HCT116 (cell line): Measurements from ENCODE around the gene ANKFN1. TPM values are rescaled to one million over a fixed set of nuclear protein-coding genes. Genes with fewer than 3 reads are reported as not detected.

ENCODE experiments used
- ATAC-seq: fragments of 200-7000 bp; cut with Tn5 transposase; 2 replicates; pipeline ENCODE4 v1.9.1; 2020; ENCODE audit warnings: mild to moderate bottlenecking, moderate library complexity
- BruUV-seq: library from RNA; stranded (reverse); fragments of 400-500 nt; replicated peaks from 2 replicates; lab custom pipeline; 2021; lab: Mats Ljungman, UMichigan
- CTCF ChIA-PET: fragments of 300-600 bp; sonication (Branson Sonifier 250); formaldehyde crosslinking; loops from one replicate; lab custom pipeline; 2021; ENCODE audit warnings: antibody characterized with exemption; lab: Charles Lee
- POLR2A ChIA-PET: fragments of 300-600, 350-600 bp; sonication (Branson Sonifier 250); formaldehyde crosslinking; loops from one replicate; lab custom pipeline; 2021; ENCODE audit warnings: antibody characterized with exemption; lab: Charles Lee
- RAD21 ChIA-PET, 2 experiments: fragments of 300-600 bp; sonication (Branson Sonifier 250); formaldehyde crosslinking; loops; one replicate each; lab custom pipeline; 2023; ENCODE audit warnings: low total read pairs in 2 of 2; ENCODE audit not compliant: uncharacterized antibody in 2 of 2, unreplicated experiment in 2 of 2, low non-redundant PET in 1 of 2; lab: Charles Lee
- DNase-seq: peaks from one replicate; pipeline ENCODE4 v3.0.0-alpha.2; 2010; ENCODE audit warnings: low read depth, low spot score
- H2AFZ ChIP-seq: fragments of 200-600 bp; shearing (Covaris generic), sonication (generic); 2 replicates; pipeline ENCODE4 v1.6.1; 2017; ENCODE audit warnings: low read depth, mixed run types, mixed read lengths, antibody characterized with exemption, low read length; ENCODE audit not compliant: poor library complexity, severe bottlenecking
- H3K27ac ChIP-seq: 2 replicates; pipeline ENCODE4 v1.5.1; 2012; ENCODE audit warnings: low read depth, low read length
- H3K27me3 ChIP-seq: fragments of 200-600 bp; sonication (generic); 2 replicates; pipeline ENCODE4 v1.6.1; 2016; ENCODE audit warnings: mixed run types, low read length, mixed read lengths; ENCODE audit not compliant: insufficient read depth
- H3K36me3 ChIP-seq, 2 experiments: fragments of 200-500 bp in 1 of 2; fragments of 200-600 bp in 1 of 2; sonication (Bioruptor generic) in 1 of 2; sonication (generic) in 1 of 2; 2 replicates each; pipeline versions ENCODE4 v1.5.1 to v1.6.1; 2014 to 2016; ENCODE audit warnings: low read length in 2 of 2, inconsistent platforms in 1 of 2, mixed read lengths in 1 of 2, mixed run types in 1 of 2; ENCODE audit not compliant: insufficient read depth in 2 of 2, control insufficient read depth in 1 of 2
- H3K4me1 ChIP-seq, 2 experiments: fragments of 200-600 bp in 1 of 2; sonication (generic) in 1 of 2; 2 replicates each; pipeline versions ENCODE4 v1.5.1 to v1.6.1; 2012 to 2017; ENCODE audit warnings: low read length in 2 of 2, inconsistent platforms in 1 of 2, mild to moderate bottlenecking in 1 of 2, mixed read lengths in 1 of 2, mixed run types in 1 of 2, moderate library complexity in 1 of 2; ENCODE audit not compliant: insufficient read depth in 2 of 2, control insufficient read depth in 1 of 2
- H3K4me2 ChIP-seq: fragments of 200-600 bp; sonication (generic); 2 replicates; pipeline ENCODE4 v1.6.1; 2017; ENCODE audit warnings: mixed run types, low read length, mixed read lengths
- H3K4me3 ChIP-seq, 2 experiments: fragments of 200-600 bp in 1 of 2; sonication (generic) in 1 of 2; replicated peaks in 1 of 2; 2 replicates each; pipeline ENCODE4 v1.5.1; 2011 to 2016; ENCODE audit warnings: low read length in 2 of 2, control low read depth in 1 of 2, low read depth in 1 of 2, mild to moderate bottlenecking in 1 of 2, mixed read lengths in 1 of 2, mixed run types in 1 of 2
- H3K79me2 ChIP-seq: fragments of 200-600 bp; sonication (generic); 2 replicates; pipeline ENCODE4 v1.6.1; 2017; ENCODE audit warnings: mild to moderate bottlenecking, mixed run types, low read length, moderate library complexity, mixed read lengths; ENCODE audit not compliant: insufficient read depth
- H3K9ac ChIP-seq: fragments of 200-600 bp; sonication (generic); 2 replicates; pipeline ENCODE4 v1.6.1; 2016; ENCODE audit warnings: low read length, mixed read lengths
- H3K9me2 ChIP-seq: fragments of 200-600 bp; sonication (generic), shearing (Covaris generic); 2 replicates; pipeline ENCODE4 v1.6.1; 2017; ENCODE audit warnings: mixed run types, mild to moderate bottlenecking, moderate library complexity; ENCODE audit not compliant: insufficient read depth
- H3K9me3 ChIP-seq, 2 experiments: fragments of 200-500 bp in 1 of 2; fragments of 200-600 bp in 1 of 2; sonication (Bioruptor generic) in 1 of 2; sonication (generic) in 1 of 2; 2 replicates each; pipeline ENCODE4 v1.6.1; 2014 to 2017; ENCODE audit warnings: low read length in 2 of 2, mixed read lengths in 2 of 2, inconsistent platforms in 1 of 2, low read depth in 1 of 2, mild to moderate bottlenecking in 1 of 2, mixed run types in 1 of 2, moderate library complexity in 1 of 2; ENCODE audit not compliant: control insufficient read depth in 1 of 2, insufficient read depth in 1 of 2
- H4K20me1 ChIP-seq: fragments of 200-600 bp; sonication (generic), shearing (Covaris generic); 2 replicates; pipeline ENCODE4 v1.6.1; 2017; ENCODE audit warnings: mixed run types, mild to moderate bottlenecking, moderate library complexity; ENCODE audit not compliant: insufficient read depth
- CBX3 ChIP-seq: IDR thresholded peaks from 2 replicates; pipeline ENCODE4 v1.6.1; 2012; ENCODE audit warnings: low read depth
- CEBPB ChIP-seq: IDR thresholded peaks from 2 replicates; pipeline ENCODE4 v1.6.1; 2012; ENCODE audit warnings: low read depth
- EGR1 ChIP-seq: IDR thresholded peaks from 2 replicates; pipeline ENCODE4 v1.6.1; 2012; ENCODE audit warnings: low read depth
- ELF1 ChIP-seq: IDR thresholded peaks from 2 replicates; pipeline ENCODE4 v1.6.1; 2012; ENCODE audit warnings: low read depth, borderline replicate concordance
- JUND ChIP-seq: IDR thresholded peaks from 2 replicates; pipeline ENCODE4 v1.6.1; 2012
- MAX ChIP-seq: IDR thresholded peaks from 2 replicates; pipeline ENCODE4 v1.6.1; 2012
- POLR2A ChIP-seq: IDR thresholded peaks from 2 replicates; pipeline ENCODE4 v1.7.0; 2011; ENCODE audit warnings: borderline replicate concordance; ENCODE audit not compliant: insufficient read depth, insufficient read length; ENCODE audit errors: extremely low read depth
- RAD21 ChIP-seq: IDR thresholded peaks from 2 replicates; pipeline ENCODE4 v1.6.1; 2012; ENCODE audit warnings: low read depth, mild to moderate bottlenecking
- SP1 ChIP-seq: IDR thresholded peaks from 2 replicates; pipeline ENCODE4 v1.6.1; 2012; ENCODE audit warnings: low read depth
- SRF ChIP-seq: IDR thresholded peaks from 2 replicates; pipeline ENCODE4 v1.6.1; 2012; ENCODE audit warnings: low read depth
- YY1 ChIP-seq: IDR thresholded peaks from 2 replicates; pipeline ENCODE4 v1.6.1; 2011; ENCODE audit warnings: low read length, low read depth, moderate library complexity, mild to moderate bottlenecking; ENCODE audit not compliant: insufficient replicate concordance; ENCODE audit errors: extremely low read depth
- ZBTB33 ChIP-seq: IDR thresholded peaks from 2 replicates; pipeline ENCODE4 v1.6.1; 2011; ENCODE audit warnings: mild to moderate bottlenecking, low read length, moderate library complexity; ENCODE audit not compliant: insufficient replicate concordance; ENCODE audit errors: extremely low read depth
- ZFX ChIP-seq: fragments of 450-650 bp; IDR thresholded peaks from 2 replicates; pipeline ENCODE4 v1.6.1; 2017
- ZNF274 ChIP-seq: fragments of 200-500 bp; sonication (Bioruptor generic); IDR thresholded peaks from 2 replicates; pipeline ENCODE4 v1.6.1; 2014; ENCODE audit warnings: mild to moderate bottlenecking, low read depth, low read length, inconsistent platforms
- intact Hi-C: fragments of 100-400 bp; cut with micrococcal nuclease; formaldehyde crosslinking; loops from 2 replicates; pipeline ENCODE4 v1.10.0; 2022
- total RNA-seq: library from RNA; stranded (reverse); gene quantifications from one replicate; pipeline ENCODE4 v1.2.1, GENCODE V29; 2021; ENCODE audit not compliant: unreplicated experiment
- TF ChIP-seq, protein P1 (sequence below), 3 experiments: fragments of 200-600 bp in 1 of 3; sonication (generic) in 1 of 3; IDR thresholded peaks in 2 of 3; conservative IDR thresholded peaks in 1 of 3; 2 replicates each; pipeline ENCODE4 v1.5.1; 2012 to 2017; ENCODE audit warnings: low read depth in 2 of 3, low read length in 2 of 3, antibody characterized with exemption in 1 of 3, borderline replicate concordance in 1 of 3, control low read depth in 1 of 3, mild to moderate bottlenecking in 1 of 3, mixed read lengths in 1 of 3, mixed run types in 1 of 3, moderate library complexity in 1 of 3; ENCODE audit not compliant: insufficient read depth in 1 of 3
- TF ChIP-seq, protein P2 (sequence below): IDR thresholded peaks from 2 replicates; pipeline ENCODE4 v1.6.1; 2012

ANKFN1 gene
- total RNA-seq, 1 experiment from 2014 or later: 1.1 TPM

DNA sequence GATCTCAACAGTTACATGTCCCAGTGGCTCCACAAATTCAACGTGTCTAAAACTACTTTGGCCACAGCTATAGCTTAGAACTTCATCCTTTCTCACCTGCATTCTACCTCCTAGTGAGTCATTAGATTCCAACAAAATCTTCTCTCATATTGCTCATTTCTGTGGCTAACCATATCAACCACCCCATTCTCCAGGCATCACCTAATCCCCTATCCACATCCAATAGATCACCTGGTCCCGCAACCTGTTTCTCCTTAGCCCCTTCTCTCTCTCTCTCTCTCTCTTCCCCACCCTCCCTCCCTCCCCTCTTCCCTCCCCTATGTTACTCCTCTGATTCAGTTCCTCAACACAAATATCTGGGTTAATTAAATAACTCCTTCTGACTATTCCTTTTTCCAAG, 64.6 kb downstream of the ANKFN1 start:
- no peaks in the 10 kb centered on the region for H3K9me2 ChIP-seq
- H3K27ac ChIP-seq: no peak overlapping the region
- no peak overlapping the region for H2AFZ ChIP-seq
- H3K9ac ChIP-seq: no peak overlapping the region
- DNase-seq (no peak), ATAC-seq (no peak)
- H3K9me3 ChIP-seq: no peaks in the 10 kb centered on the region
- no peaks in the 10 kb centered on the region for H3K4me1 ChIP-seq
- BruUV-seq: no TSS peak
- ChIA-PET CTCF (no interaction called here), POLR2A (no interaction called here), RAD21 (interaction anchor here in 1 of 2 experiments (0.6 kb wide), 1 partner anchor 85 kb away, joined by 3 read pairs; no protein-coding TSS in a partner anchor)
- H3K4me3 ChIP-seq: no peak overlapping the region
- TF ChIP-seq ZNF274 (no peak), YY1 (no peak), MAX (no peak)
- no peaks in the 10 kb centered on the region for H3K79me2 ChIP-seq
- intact Hi-C loops: no loop called here
- peaks cover 12% of the 10 kb centered on the region; the same call in 1 of the 2 replicates for H3K27me3 ChIP-seq
- H3K4me2 ChIP-seq: no peak overlapping the region
- no peaks in the 10 kb centered on the region for H4K20me1 ChIP-seq
- no peaks in the 10 kb centered on the region for H3K36me3 ChIP-seq

GRCh38 chr17:56222255-56222654, 69.0 kb downstream of the ANKFN1 start:
- intact Hi-C loops: no loop called here
- Histone ChIP-seq H3K4me3 (no peak overlapping the region), H3K9ac (no peak overlapping the region), H2AFZ (no peak overlapping the region), H3K9me2 (no peaks in the 10 kb centered on the region), H4K20me1 (no peaks in the 10 kb centered on the region), H3K27me3 (no peaks in the 10 kb centered on the region), H3K9me3 (no peaks in the 10 kb centered on the region), H3K27ac (no peak overlapping the region), H3K4me1 (no peaks in the 10 kb centered on the region), H3K36me3 (no peaks in the 10 kb centered on the region), H3K79me2 (no peaks in the 10 kb centered on the region), H3K4me2 (no peak overlapping the region)
- RAD21 ChIA-PET: no interaction called here
- POLR2A ChIA-PET: no interaction called here
- no TSS peak for BruUV-seq
- ATAC-seq (no peak), DNase-seq (no peak)
- no peak for TF ChIP-seq ELF1
- TF ChIP-seq, protein P1, sequence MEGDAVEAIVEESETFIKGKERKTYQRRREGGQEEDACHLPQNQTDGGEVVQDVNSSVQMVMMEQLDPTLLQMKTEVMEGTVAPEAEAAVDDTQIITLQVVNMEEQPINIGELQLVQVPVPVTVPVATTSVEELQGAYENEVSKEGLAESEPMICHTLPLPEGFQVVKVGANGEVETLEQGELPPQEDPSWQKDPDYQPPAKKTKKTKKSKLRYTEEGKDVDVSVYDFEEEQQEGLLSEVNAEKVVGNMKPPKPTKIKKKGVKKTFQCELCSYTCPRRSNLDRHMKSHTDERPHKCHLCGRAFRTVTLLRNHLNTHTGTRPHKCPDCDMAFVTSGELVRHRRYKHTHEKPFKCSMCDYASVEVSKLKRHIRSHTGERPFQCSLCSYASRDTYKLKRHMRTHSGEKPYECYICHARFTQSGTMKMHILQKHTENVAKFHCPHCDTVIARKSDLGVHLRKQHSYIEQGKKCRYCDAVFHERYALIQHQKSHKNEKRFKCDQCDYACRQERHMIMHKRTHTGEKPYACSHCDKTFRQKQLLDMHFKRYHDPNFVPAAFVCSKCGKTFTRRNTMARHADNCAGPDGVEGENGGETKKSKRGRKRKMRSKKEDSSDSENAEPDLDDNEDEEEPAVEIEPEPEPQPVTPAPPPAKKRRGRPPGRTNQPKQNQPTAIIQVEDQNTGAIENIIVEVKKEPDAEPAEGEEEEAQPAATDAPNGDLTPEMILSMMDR (IDR thresholded peaks at IDR 0.05 in 2 of 3, conservative IDR thresholded peaks at IDR 0.05 in 1 of 3; ENCODE audit: borderline replicate concordance in 1 of 3, insufficient read depth in 1 of 3, low read depth in 2 of 3, low read length in 2 of 3): no peak
- TF ChIP-seq, protein P2, sequence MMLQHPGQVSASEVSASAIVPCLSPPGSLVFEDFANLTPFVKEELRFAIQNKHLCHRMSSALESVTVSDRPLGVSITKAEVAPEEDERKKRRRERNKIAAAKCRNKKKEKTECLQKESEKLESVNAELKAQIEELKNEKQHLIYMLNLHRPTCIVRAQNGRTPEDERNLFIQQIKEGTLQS: no peak
- no peak for TF ChIP-seq SP1
- no peak for TF ChIP-seq CBX3
- no peak for TF ChIP-seq ZNF274
- TF ChIP-seq SRF: no peak
- TF ChIP-seq EGR1: no peak
- no peak for TF ChIP-seq JUND
- TF ChIP-seq MAX: no peak
- TF ChIP-seq CEBPB: no peak
- TF ChIP-seq POLR2A: no peak
- no peak for TF ChIP-seq ZFX
- no peak for TF ChIP-seq ZBTB33
- TF ChIP-seq RAD21: no peak
- CTCF ChIA-PET: no interaction called here
